Large intestine (tissue), 3 donors: Measurements from ENCODE around the gene SPEM2. TPM values are rescaled to one million over a fixed set of nuclear protein-coding genes. Genes with fewer than 3 reads are reported as not detected.
"Not testable (repeated sequence)": the region's sequence is repeated elsewhere in the genome, so short reads cannot be mapped to it uniquely, and the experiment has no call there.

Experiments used
- DNase-seq, 2 donors: peaks; one replicate each; pipeline versions ENCODE4 v3.0.0 to v3.0.0-alpha.2; 2013
- H3K27ac ChIP-seq: one replicate; pipeline ENCODE4 v1.5.1; 2013; ENCODE audit warnings: low read length
- H3K27me3 ChIP-seq: 2 replicates; pipeline ENCODE4 v1.6.1; 2013; ENCODE audit warnings: low read length; ENCODE audit not compliant: control insufficient read depth, insufficient read depth
- H3K36me3 ChIP-seq: 2 replicates; pipeline ENCODE4 v1.6.1; 2013; ENCODE audit warnings: low read length; ENCODE audit not compliant: control insufficient read depth, insufficient read depth
- H3K4me1 ChIP-seq: one replicate; pipeline ENCODE4 v1.6.1; 2013; ENCODE audit warnings: low read length; ENCODE audit not compliant: control insufficient read depth, insufficient read depth
- H3K4me3 ChIP-seq: one replicate; pipeline ENCODE4 v1.5.1; 2013; ENCODE audit warnings: low read length
- H3K9me3 ChIP-seq: one replicate; pipeline ENCODE4 v1.6.1; 2013; ENCODE audit warnings: mild to moderate bottlenecking, low read depth, low read length, moderate library complexity; ENCODE audit not compliant: control insufficient read depth
- WGBS: methylation state at CpG from one replicate; pipeline ENCODE4 v1.1.5; 2013; ENCODE audit warnings: low lambda C conversion rate; ENCODE audit not compliant: insufficient coverage; 5-methylcytosine and 5-hydroxymethylcytosine counted together
- polyA plus RNA-seq: library from polyadenylated mRNA; unstranded; fragments of 120-200 nt; gene quantifications from one replicate; pipeline ENCODE4 v1.2.1, GENCODE V29; 2013

The SPEM2 gene
- polyA plus RNA-seq, 1 donor, result not detected

- Histone ChIP-seq H3K9me3 (no peaks in the 10 kb centered on the region), H3K4me1 (no peaks in the 10 kb centered on the region), H3K27ac (no peak overlapping the region), H3K36me3 (peaks cover 70% of the 10 kb centered on the region), H3K27me3 (no peaks in the 10 kb centered on the region), H3K4me3 (no peak overlapping the region)
- WGBS, result no CpG with 5 or more reads among the region's 33 CpGs
- no peak for DNase-seq
Observed at GRCh38 chr17:7465597-7466275, 40.3 kb downstream of the SPEM2 start.

GRCh38 chr17:7466318-7466638 is 40.9 kb downstream of the SPEM2 start:
- WGBS, result 100% methylated on average over 1 of the region's 9 CpGs

GRCh38 chr17:7466639-7467341 is 41.4 kb downstream of the SPEM2 start:
- H3K4me1 ChIP-seq, result no peaks in the 10 kb centered on the region
- H3K9me3 ChIP-seq, result no peaks in the 10 kb centered on the region
- WGBS, result no CpG with 5 or more reads among the region's 16 CpGs
- H3K27me3 ChIP-seq, result no peaks in the 10 kb centered on the region
- no peak overlapping the region for H3K4me3 ChIP-seq
- no peak for DNase-seq
- no peak overlapping the region for H3K27ac ChIP-seq
- peaks cover 61% of the 10 kb centered on the region for H3K36me3 ChIP-seq

More at GRCh38 chr17:7466318-7466638, 40.9 kb downstream of the SPEM2 start:
- no peak overlapping the region for H3K4me3 ChIP-seq
- no peaks in the 10 kb centered on the region for H3K27me3 ChIP-seq
- H3K27ac ChIP-seq, result no peak overlapping the region
- no peaks in the 10 kb centered on the region for H3K9me3 ChIP-seq
- H3K4me1 ChIP-seq, result no peaks in the 10 kb centered on the region
- peaks cover 65% of the 10 kb centered on the region for H3K36me3 ChIP-seq
- DNase-seq, result no peak

- H3K27me3 ChIP-seq, result no peaks in the 10 kb centered on the region
- peaks cover 54% of the 10 kb centered on the region for H3K36me3 ChIP-seq
- no peak for DNase-seq
- no peak overlapping the region for H3K27ac ChIP-seq
- no CpG with 5 or more reads among the region's 3 CpGs for WGBS
- no peaks in the 10 kb centered on the region for H3K4me1 ChIP-seq
- no peak overlapping the region for H3K4me3 ChIP-seq
- no peaks in the 10 kb centered on the region for H3K9me3 ChIP-seq
Observed at GRCh38 chr17:7467498-7467897, 42.1 kb downstream of the SPEM2 start.

GRCh38 chr17:7468290-7468689 is 42.9 kb downstream of the SPEM2 start:
- WGBS, result no CpG with 5 or more reads among the region's 11 CpGs
- H3K4me3 ChIP-seq, result no peak overlapping the region
- DNase-seq, result no peak
- peaks cover 46% of the 10 kb centered on the region for H3K36me3 ChIP-seq
- H3K9me3 ChIP-seq, result no peaks in the 10 kb centered on the region
- H3K27me3 ChIP-seq, result no peaks in the 10 kb centered on the region
- no peaks in the 10 kb centered on the region for H3K4me1 ChIP-seq
- no peak overlapping the region for H3K27ac ChIP-seq

GRCh38 chr17:7468804-7469389 is 43.5 kb downstream of the SPEM2 start:
- WGBS, result 92% methylated on average over 2 of the region's 12 CpGs

GRCh38 chr17:7469843-7470242 is 44.4 kb downstream of the SPEM2 start:
- H3K4me3 ChIP-seq, DNase-seq, H3K4me1 ChIP-seq, H3K9me3 ChIP-seq, H3K27ac ChIP-seq, H3K27me3 ChIP-seq: not testable (repeated sequence)
- peaks cover 38% of the 10 kb centered on the region for H3K36me3 ChIP-seq
- 83% methylated on average over 2 of the region's 12 CpGs for WGBS

More at GRCh38 chr17:7468804-7469389, 43.5 kb downstream of the SPEM2 start:
- no peaks in the 10 kb centered on the region for H3K27me3 ChIP-seq
- H3K27ac ChIP-seq, result no peak overlapping the region
- no peaks in the 10 kb centered on the region for H3K4me1 ChIP-seq
- H3K9me3 ChIP-seq, result no peaks in the 10 kb centered on the region
- no peak for DNase-seq
- no peak overlapping the region for H3K4me3 ChIP-seq
- H3K36me3 ChIP-seq, result peaks cover 40% of the 10 kb centered on the region

- not testable (repeated sequence) for DNase-seq, H3K4me3 ChIP-seq, H3K27me3 ChIP-seq, H3K9me3 ChIP-seq, H3K27ac ChIP-seq
- Histone ChIP-seq H3K36me3 (peaks cover 33% of the 10 kb centered on the region), H3K4me1 (peaks cover 12% of the 10 kb centered on the region)
- WGBS, result 82% methylated on average over 2 of the region's 8 CpGs
Observed at GRCh38 chr17:7470457-7470973, 45.1 kb downstream of the SPEM2 start.

GRCh38 chr17:7471729-7472128 is 46.3 kb downstream of the SPEM2 start:
- Histone ChIP-seq H3K27me3 (no peaks in the 10 kb centered on the region), H3K4me3 (no peak overlapping the region), H3K36me3 (peaks cover 25% of the 10 kb centered on the region), H3K4me1 (peaks cover 23% of the 10 kb centered on the region), H3K9me3 (no peaks in the 10 kb centered on the region), H3K27ac (no peak overlapping the region)
- DNase-seq, result no peak
- no CpG with 5 or more reads among the region's 2 CpGs for WGBS

- WGBS, result no CpG with 5 or more reads among the region's 8 CpGs
- H3K4me3 ChIP-seq, H3K36me3 ChIP-seq, H3K27me3 ChIP-seq, H3K9me3 ChIP-seq: not testable (repeated sequence)
- H3K4me1 ChIP-seq, result peaks cover 33% of the 10 kb centered on the region
- peak overlapping the region; percentile 97 for H3K27ac ChIP-seq
- DNase-seq, result peak; percentile 58 to 65
Observed at GRCh38 chr17:7474767-7475166, 49.4 kb downstream of the SPEM2 start.
